GM23248 (cell line): ENCODE measurements around the gene HTATSF1. TPM values are rescaled to one million over a fixed set of nuclear protein-coding genes. Genes with fewer than 3 reads are reported as not detected.
A peak's percentile ranks its signal among the peaks of the same experiment; 100 is the strongest.

Source experiments
- DNase-seq: peaks from one replicate; pipeline ENCODE4 v3.0.0-alpha.2; 2015
- H2AFZ ChIP-seq: fragments of 200-600 bp; sonication (generic); 2 replicates; pipeline ENCODE4 v1.6.1; 2016; ENCODE audit warnings: antibody characterized with exemption
- H3F3A ChIP-seq: fragments of 200-600 bp; sonication (generic); 2 replicates; pipeline ENCODE4 v1.6.1; 2016; ENCODE audit warnings: mild to moderate bottlenecking, antibody characterized with exemption, mixed run types; ENCODE audit not compliant: insufficient read depth
- H3K27ac ChIP-seq: fragments of 200-600 bp; sonication (generic); 2 replicates; pipeline ENCODE4 v1.5.1; 2016; ENCODE audit warnings: mild to moderate bottlenecking
- H3K27me3 ChIP-seq: fragments of 200-600 bp; sonication (generic); replicated peaks from 2 replicates; pipeline ENCODE4 v1.6.1; 2016; ENCODE audit warnings: mild to moderate bottlenecking; ENCODE audit not compliant: insufficient read depth
- H3K36me3 ChIP-seq: fragments of 200-600 bp; sonication (generic); 2 replicates; pipeline ENCODE4 v1.6.1; 2016; ENCODE audit warnings: low read depth, mild to moderate bottlenecking
- H3K4me1 ChIP-seq: fragments of 200-600 bp; sonication (generic); 2 replicates; pipeline ENCODE4 v1.6.1; 2016; ENCODE audit warnings: mild to moderate bottlenecking; ENCODE audit not compliant: insufficient read depth
- H3K4me2 ChIP-seq: fragments of 200-600 bp; sonication (generic); one replicate; pipeline ENCODE4 v1.6.1; 2016; ENCODE audit warnings: mild to moderate bottlenecking; ENCODE audit not compliant: unreplicated experiment
- H3K4me3 ChIP-seq: fragments of 200-600 bp; sonication (generic); 2 replicates; pipeline ENCODE4 v1.5.1; 2016; ENCODE audit warnings: mild to moderate bottlenecking
- H3K79me2 ChIP-seq: fragments of 200-600 bp; sonication (generic); 2 replicates; pipeline ENCODE4 v1.6.1; 2016; ENCODE audit warnings: mild to moderate bottlenecking; ENCODE audit not compliant: insufficient read depth
- H3K9ac ChIP-seq: fragments of 200-600 bp; sonication (generic); 2 replicates; pipeline ENCODE4 v1.6.1; 2016; ENCODE audit warnings: mild to moderate bottlenecking
- H3K9me2 ChIP-seq: fragments of 200-600 bp; sonication (generic); 2 replicates; pipeline ENCODE4 v1.6.1; 2016; ENCODE audit warnings: mixed run types, mild to moderate bottlenecking, moderate library complexity; ENCODE audit not compliant: insufficient read depth
- H3K9me3 ChIP-seq: fragments of 200-600 bp; sonication (generic); one replicate; pipeline ENCODE4 v1.6.1; 2017; ENCODE audit warnings: low read depth
- H4K20me1 ChIP-seq: fragments of 200-600 bp; sonication (generic); 2 replicates; pipeline ENCODE4 v1.6.0; 2016; ENCODE audit not compliant: insufficient read depth
- EZH2 ChIP-seq: fragments of 200-600 bp; sonication (generic); IDR thresholded peaks from 2 replicates; pipeline ENCODE4 v1.6.1; 2018; ENCODE audit warnings: antibody characterized with exemption, mild to moderate bottlenecking; ENCODE audit not compliant: insufficient read depth, poor library complexity, severe bottlenecking
- EZH2phosphoT487 ChIP-seq: fragments of 200-600 bp; sonication (generic); IDR thresholded peaks from 2 replicates; pipeline ENCODE4 v1.6.1; 2018; ENCODE audit warnings: antibody characterized with exemption, moderate library complexity, mild to moderate bottlenecking, low read depth; ENCODE audit not compliant: insufficient read depth
- WGBS, 2 experiments: methylation state at CpG; one replicate each; pipeline ENCODE4 v1.1.6; 2015 to 2017; ENCODE audit warnings: low lambda C conversion rate in 2 of 2, low coverage in 1 of 2; ENCODE audit errors: missing lambda C conversion rate in 2 of 2; 5-methylcytosine and 5-hydroxymethylcytosine counted together
- in situ Hi-C: fragments of 300-500 bp; cut with MboI; formaldehyde crosslinking; loops from 2 replicates; pipeline ENCODE4 v1.15.0; 2020
- microRNA counts: library from miRNA; unstranded; fragments of <30 nt; microRNA quantifications from one replicate; lab custom pipeline; 2016
- microRNA-seq: library from miRNA; unstranded; fragments of <30 nt; microRNA quantifications from one replicate; pipeline ENCODE4, GENCODE V29; 2016; ENCODE audit warnings: borderline number of aligned reads
- polyA plus RNA-seq: library from polyadenylated mRNA; unstranded; fragments of >200 nt; fragmentation: Nextera tagmentation; extraction: Ambion mirVana; gene quantifications from 2 replicates; pipeline ENCODE4 v1.2.1, GENCODE V29; 2016
- small RNA-seq: library from RNA; depleted of rRNA; stranded (forward); fragments of <200 nt; gene quantifications from one replicate; pipeline ENCODE3, GENCODE V24; 2014; ENCODE audit warnings: low read depth, low replicate concordance
- total RNA-seq: library from RNA; depleted of rRNA; stranded (reverse); fragments of >200 nt; shearing (Covaris generic); gene quantifications from 2 replicates; pipeline ENCODE4 v1.2.3, GENCODE V29; 2014; rRNA removed

The HTATSF1 gene
- total and polyA plus RNA-seq, 2 experiments from 2014 or later: 46.9 to 51.5 TPM

- Histone ChIP-seq H3K36me3 (no peaks in the 10 kb centered on the region), H3K4me2 (no peak overlapping the region), H3K9ac (no peak overlapping the region), H3K4me1 (no peaks in the 10 kb centered on the region), H3K4me3 (no peak overlapping the region), H3K27ac (no peak overlapping the region), H3K27me3 (no peaks in the 10 kb centered on the region), H4K20me1 (no peaks in the 10 kb centered on the region), H3K9me2 (no peaks in the 10 kb centered on the region), H2AFZ (no peak overlapping the region), H3F3A (no peaks in the 10 kb centered on the region), H3K79me2 (no peaks in the 10 kb centered on the region), H3K9me3 (no peaks in the 10 kb centered on the region)
- in situ Hi-C loops: no loop called here
- TF ChIP-seq EZH2 (no peak), EZH2phosphoT487 (no peak)
- 40 to 49% methylated on average over 3 of the region's 3 CpGs for WGBS, 2 experiments
- no peak for DNase-seq
Observed at GRCh38 chrX:136546371-136546781, 49.0 kb downstream of the HTATSF1 start.

GRCh38 chrX:136549226-136549625 lies 51.8 kb downstream of the HTATSF1 start:
- in situ Hi-C loops: no loop called here
- 58% methylated on average over 5 of the region's 5 CpGs for WGBS, 2 experiments
- no peak overlapping the region for H3K9ac ChIP-seq

GRCh38 chrX:136551410-136551809 lies 54.0 kb downstream of the HTATSF1 start:
- H4K20me1 ChIP-seq: no peaks in the 10 kb centered on the region
- H3K9me3 ChIP-seq: no peaks in the 10 kb centered on the region
- no peak for DNase-seq
- H3K27ac ChIP-seq: no peak overlapping the region
- no peaks in the 10 kb centered on the region for H3K4me1 ChIP-seq
- H3K4me3 ChIP-seq: no peak overlapping the region
- H3K4me2 ChIP-seq: no peak overlapping the region
- WGBS, 2 experiments: 11 to 19% methylated on average over 1 of the region's 1 CpG
- no peaks in the 10 kb centered on the region for H3F3A ChIP-seq
- H2AFZ ChIP-seq: no peak overlapping the region
- no peaks in the 10 kb centered on the region for H3K36me3 ChIP-seq
- H3K79me2 ChIP-seq: no peaks in the 10 kb centered on the region
- H3K9me2 ChIP-seq: no peaks in the 10 kb centered on the region
- H3K27me3 ChIP-seq: no peaks in the 10 kb centered on the region
- in situ Hi-C loops: no loop called here
- TF ChIP-seq EZH2: no peak
- H3K9ac ChIP-seq: no peak overlapping the region

More at GRCh38 chrX:136549226-136549625, 51.8 kb downstream of the HTATSF1 start:
- no peaks in the 10 kb centered on the region for H3K27me3 ChIP-seq
- no peak overlapping the region for H2AFZ ChIP-seq
- no peaks in the 10 kb centered on the region for H3K9me2 ChIP-seq
- no peak overlapping the region for H3K27ac ChIP-seq
- no peaks in the 10 kb centered on the region for H3F3A ChIP-seq
- no peaks in the 10 kb centered on the region for H3K4me1 ChIP-seq
- TF ChIP-seq EZH2phosphoT487 (no peak), EZH2 (no peak)
- DNase-seq: no peak
- H3K9me3 ChIP-seq: no peaks in the 10 kb centered on the region
- H3K79me2 ChIP-seq: no peaks in the 10 kb centered on the region
- no peak overlapping the region for H3K4me3 ChIP-seq
- no peak overlapping the region for H3K4me2 ChIP-seq
- no peaks in the 10 kb centered on the region for H4K20me1 ChIP-seq
- no peaks in the 10 kb centered on the region for H3K36me3 ChIP-seq

GRCh38 chrX:136555694-136556093 lies 58.3 kb downstream of the HTATSF1 start:
- TF ChIP-seq EZH2phosphoT487 (no peak), EZH2 (no peak)
- Histone ChIP-seq H3K9me3 (no peaks in the 10 kb centered on the region), H3K36me3 (no peaks in the 10 kb centered on the region), H3K27me3 (no peaks in the 10 kb centered on the region), H3K4me3 (no peak overlapping the region), H3K4me1 (no peaks in the 10 kb centered on the region), H3K27ac (no peak overlapping the region), H3F3A (no peaks in the 10 kb centered on the region), H2AFZ (no peak overlapping the region), H3K79me2 (no peaks in the 10 kb centered on the region), H3K9me2 (no peaks in the 10 kb centered on the region), H3K4me2 (no peak overlapping the region), H3K9ac (no peak overlapping the region), H4K20me1 (no peaks in the 10 kb centered on the region)
- in situ Hi-C loops: no loop called here
- WGBS, 2 experiments: 35 to 47% methylated on average over 2 of the region's 2 CpGs
- no peak for DNase-seq

MicroRNAs within 50 kb of the gene (microRNA counts, 767-probe panel; counts per million panel counts)
- microRNA hsa-miR-934 (lab: Ali Mortazavi, UCI): 447 counts per million, percentile 86 among the panel's probes with 10 or more counts

Small RNA genes within 50 kb of the gene (microRNA-seq; reads per million reads assigned to microRNA genes)
- gene MIR934: not detected

Small RNA genes within 50 kb of the gene (small RNA-seq; reads per million reads assigned to genes)
- not detected for gene MIR934

Other genes with a start within 250 kb of the HTATSF1 start
- 11.4 and 14.4 TPM in 2 replicates for gene MAP7D3, start 246.2 kb upstream of the HTATSF1 start, total RNA-seq
- gene MAP7D3, start 246.2 kb upstream of the HTATSF1 start, polyA plus RNA-seq: 14.2 and 15.5 TPM in 2 replicates
- 0.25 TPM in 1 of 2 replicates, not detected in the other for gene ADGRG4, start 196.6 kb upstream of the HTATSF1 start, total RNA-seq
- not detected in 2 replicates for gene ADGRG4, start 196.6 kb upstream of the HTATSF1 start, polyA plus RNA-seq
- not detected in 2 replicates for gene BRS3, start 9.6 kb upstream of the HTATSF1 start, total RNA-seq
- gene BRS3, start 9.6 kb upstream of the HTATSF1 start, polyA plus RNA-seq: not detected in 2 replicates
- gene VGLL1, start 34.6 kb downstream of the HTATSF1 start, total RNA-seq: not detected in 2 replicates
- not detected in 2 replicates for gene VGLL1, start 34.6 kb downstream of the HTATSF1 start, polyA plus RNA-seq
- gene CD40LG, start 150.6 kb downstream of the HTATSF1 start, total RNA-seq: not detected in 2 replicates
- gene CD40LG, start 150.6 kb downstream of the HTATSF1 start, polyA plus RNA-seq: not detected in 2 replicates